ENCODE results near the gene CCNL2. TPM values are rescaled to one million over a fixed set of nuclear protein-coding genes. Genes with fewer than 3 reads are reported as not detected.

CCNL2 gene
- total RNA-seq, 1 donor from 2014 or later, result 225 TPM

GRCh38 chr1:1343811-1344421 is 55.2 kb downstream of the CCNL2 start:
- Mint-ChIP-seq H3K36me3 (ENCODE audit: low read depth) (peaks cover 12% of the 10 kb centered on the region), H3K9me3 (no peaks in the 10 kb centered on the region), H3K4me3 (no peak overlapping the region), H3K27me3 (no peaks in the 10 kb centered on the region), H3K27ac (no peak overlapping the region), H3K4me1 (peaks cover 13% of the 10 kb centered on the region)
- intact Hi-C loops (cut with micrococcal nuclease), result no loop called here
- DNase-seq, result no peak
- POLR2A ChIA-PET, result no interaction called here
- CTCF ChIA-PET, result no interaction called here
- no peak for ATAC-seq (ENCODE audit: low read depth)
- TF ChIP-seq CTCF (IDR thresholded peaks at IDR 0.05), result no peak

- ATAC-seq (ENCODE audit: low read depth) (no peak), DNase-seq (no peak)
- no peaks in the 10 kb centered on the region for H3K9me3 Mint-ChIP-seq
- H3K4me3 Mint-ChIP-seq, result no peak overlapping the region
- H3K4me1 Mint-ChIP-seq, result peaks cover 7% of the 10 kb centered on the region
- POLR2A ChIA-PET, result no interaction called here
- intact Hi-C loops (cut with micrococcal nuclease), result no loop called here
- CTCF ChIA-PET, result no interaction called here
- H3K27ac Mint-ChIP-seq, result no peak overlapping the region
- no peaks in the 10 kb centered on the region for H3K27me3 Mint-ChIP-seq
- peaks cover 15% of the 10 kb centered on the region for H3K36me3 Mint-ChIP-seq (ENCODE audit: low read depth)
- no peak for TF ChIP-seq CTCF (IDR thresholded peaks at IDR 0.05)
Measured at GRCh38 chr1:1342584-1343115, 56.5 kb downstream of the CCNL2 start.

GRCh38 chr1:1342061-1342562 is 57.0 kb downstream of the CCNL2 start:
- ChIA-PET POLR2A (interaction anchor here (0.8 kb wide), 1 partner anchor 17 kb away, joined by 3 read pairs; no protein-coding TSS in a partner anchor), CTCF (no interaction called here)
- Mint-ChIP-seq H3K4me1 (peaks cover 5% of the 10 kb centered on the region), H3K9me3 (no peaks in the 10 kb centered on the region), H3K27me3 (no peaks in the 10 kb centered on the region), H3K36me3 (ENCODE audit: low read depth) (peaks cover 15% of the 10 kb centered on the region), H3K27ac (no peak overlapping the region), H3K4me3 (no peak overlapping the region)
- ATAC-seq (ENCODE audit: low read depth), result no peak
- no peak for DNase-seq
- no peak for TF ChIP-seq CTCF (IDR thresholded peaks at IDR 0.05)
- intact Hi-C loops (cut with micrococcal nuclease), result no loop called here

- ATAC-seq (ENCODE audit: low read depth), result no peak
- H3K27ac Mint-ChIP-seq, result no peak overlapping the region
- H3K9me3 Mint-ChIP-seq, result no peaks in the 10 kb centered on the region
- no peaks in the 10 kb centered on the region for H3K27me3 Mint-ChIP-seq
- TF ChIP-seq CTCF (IDR thresholded peaks at IDR 0.05), result no peak
- peaks cover 2% of the 10 kb centered on the region for H3K4me1 Mint-ChIP-seq
- DNase-seq, result no peak
- ChIA-PET POLR2A (interaction anchor here (0.8 kb wide), 1 partner anchor 16 kb away, joined by 3 read pairs; no protein-coding TSS in a partner anchor), CTCF (no interaction called here)
- H3K36me3 Mint-ChIP-seq (ENCODE audit: low read depth), result peaks cover 15% of the 10 kb centered on the region
- intact Hi-C loops (cut with micrococcal nuclease), result no loop called here
- no peak overlapping the region for H3K4me3 Mint-ChIP-seq
Measured at GRCh38 chr1:1341549-1342021, 57.5 kb downstream of the CCNL2 start.

- DNase-seq (no peak), ATAC-seq (ENCODE audit: low read depth) (no peak)
- ChIA-PET POLR2A (interaction anchor here (0.8 kb wide), 1 partner anchor 15 kb away, joined by 3 read pairs; no protein-coding TSS in a partner anchor), CTCF (no interaction called here)
- Mint-ChIP-seq H3K4me1 (peaks cover 2% of the 10 kb centered on the region), H3K36me3 (ENCODE audit: low read depth) (peaks cover 15% of the 10 kb centered on the region), H3K27me3 (no peaks in the 10 kb centered on the region), H3K4me3 (no peak overlapping the region), H3K27ac (no peak overlapping the region), H3K9me3 (no peaks in the 10 kb centered on the region)
- intact Hi-C loops (cut with micrococcal nuclease), result no loop called here
- TF ChIP-seq CTCF (IDR thresholded peaks at IDR 0.05), result no peak
Measured at GRCh38 chr1:1340791-1341548, 58.2 kb downstream of the CCNL2 start.
